GM21723 (cell line): Measurements from ENCODE around the gene DCDC2.
"Not testable (repeated sequence)": the region's sequence is repeated elsewhere in the genome, so short reads cannot be mapped to it uniquely, and the experiment has no call there.

Experiments
- ATAC-seq: cut with Tn5 transposase; IDR thresholded peaks from one replicate; pipeline ENCODE4 v1.9.1; 2021; ENCODE audit warnings: mild to moderate bottlenecking, moderate library complexity; ENCODE audit not compliant: unreplicated experiment

The DCDC2 gene

DNA sequence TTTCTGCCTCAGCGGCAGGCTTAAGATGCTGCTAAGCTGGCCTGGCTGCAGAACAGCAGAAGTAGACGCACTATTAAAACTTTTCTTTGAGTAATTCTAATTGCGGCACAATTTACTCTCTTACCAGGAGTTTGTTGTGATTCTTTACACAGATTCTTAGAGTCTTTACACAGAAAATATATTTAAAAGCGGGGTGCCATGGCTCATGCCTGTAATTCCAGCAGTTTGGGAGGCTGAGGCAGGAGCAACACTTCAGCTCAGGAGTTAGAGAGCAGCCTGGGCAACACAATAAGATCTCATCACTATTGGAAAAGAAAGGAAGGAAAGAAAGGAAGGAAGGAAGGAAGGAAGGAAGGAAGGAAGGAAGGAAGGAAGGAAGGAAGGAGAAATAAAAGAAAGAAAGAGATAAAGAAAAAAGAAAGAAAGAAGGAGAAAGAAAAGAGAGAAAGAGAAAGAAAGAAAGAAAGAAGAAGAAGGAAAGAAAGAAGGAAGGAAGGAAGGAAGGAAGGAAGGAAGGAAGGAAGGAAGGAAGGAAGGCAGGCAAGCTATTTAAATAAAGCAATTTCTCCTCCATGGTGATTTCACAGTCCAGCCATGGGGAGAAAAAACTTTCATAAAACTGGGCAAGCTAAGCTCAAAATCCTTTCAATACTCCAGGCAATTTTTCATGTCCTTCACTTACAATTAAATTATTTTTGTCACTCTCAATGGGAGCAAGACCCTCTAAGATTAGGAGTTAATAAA, 23.8 kb upstream of the DCDC2 start:
- no peak for ATAC-seq

DNA sequence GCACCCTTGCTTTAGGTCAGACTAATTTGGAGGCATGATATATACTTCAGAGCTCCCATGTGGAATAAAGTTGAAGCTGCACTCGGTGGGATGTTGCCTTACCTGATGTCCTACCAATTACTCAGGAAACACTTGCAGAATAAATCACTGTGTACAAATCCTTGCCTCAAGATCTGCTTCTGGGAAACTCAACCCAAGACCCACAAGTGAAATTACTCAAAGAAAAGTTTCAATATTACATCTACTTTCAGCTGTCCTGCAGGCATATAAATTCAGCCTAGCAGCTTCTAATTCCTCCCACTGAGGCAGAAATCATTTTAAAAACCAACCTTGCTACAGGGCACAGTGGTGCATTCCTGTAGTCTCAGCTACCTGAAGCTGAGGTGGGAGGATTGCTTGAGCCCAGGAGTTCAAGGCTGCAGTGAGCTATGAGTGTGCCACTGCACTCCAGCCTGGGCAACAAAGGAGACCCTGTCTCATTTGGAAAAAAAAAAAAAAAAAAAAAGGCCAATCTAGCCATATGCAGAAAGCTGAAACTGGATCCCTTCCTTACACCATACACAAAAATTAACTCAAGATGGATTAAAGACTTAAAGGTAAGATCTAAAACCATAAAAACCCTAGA, 20.7 kb upstream of the DCDC2 start:
- no peak for ATAC-seq

GRCh38 chr6:24376871-24377270, 19.0 kb upstream of the DCDC2 start:
- no peak for ATAC-seq

DNA sequence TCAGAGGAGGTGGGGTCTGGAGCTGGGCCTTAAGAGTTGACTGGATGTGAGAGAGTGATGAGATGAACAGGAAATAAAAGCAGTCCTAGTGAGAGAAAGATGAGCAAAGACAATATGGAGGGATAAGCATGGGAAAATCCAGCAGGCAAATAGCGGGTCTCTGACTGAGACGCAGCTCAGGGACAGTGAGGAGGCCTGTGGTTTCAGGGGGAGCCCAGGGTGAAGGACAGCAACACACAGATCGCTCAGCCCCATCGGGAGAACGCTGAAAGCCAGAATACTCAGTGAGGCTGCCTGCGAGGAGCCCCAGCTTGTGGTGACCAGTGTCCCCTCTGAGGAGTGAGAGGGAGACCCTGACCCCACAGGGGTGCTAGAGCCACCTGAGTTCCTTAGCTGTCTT, 16.8 kb upstream of the DCDC2 start:
- ATAC-seq = no peak

DNA sequence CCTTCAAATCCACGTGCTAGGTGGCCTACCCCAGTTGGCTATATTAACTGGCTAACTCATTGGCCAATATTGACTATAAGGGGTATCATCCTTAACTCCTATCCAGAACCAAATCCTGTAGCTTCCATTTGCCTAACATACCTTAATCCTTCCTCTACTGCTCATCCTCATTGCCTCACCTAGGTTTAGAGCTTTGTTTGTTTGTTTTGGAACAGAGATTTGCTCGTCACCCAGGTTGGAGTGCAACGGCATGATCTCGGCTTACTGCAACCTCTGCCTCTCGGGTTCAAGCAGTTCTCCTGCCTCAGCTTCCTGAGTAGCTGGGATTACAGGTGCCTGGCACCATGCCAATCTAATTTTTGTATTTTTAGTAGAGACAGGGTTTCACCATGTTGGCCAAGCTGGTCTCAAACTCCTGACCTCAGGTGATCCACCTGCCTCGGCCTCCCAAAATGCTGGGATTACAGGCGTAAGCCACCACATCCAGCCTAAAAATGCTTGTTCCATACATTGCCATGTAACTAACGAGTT, 7.3 kb upstream of the DCDC2 start:
- ATAC-seq = not testable (repeated sequence)

DNA sequence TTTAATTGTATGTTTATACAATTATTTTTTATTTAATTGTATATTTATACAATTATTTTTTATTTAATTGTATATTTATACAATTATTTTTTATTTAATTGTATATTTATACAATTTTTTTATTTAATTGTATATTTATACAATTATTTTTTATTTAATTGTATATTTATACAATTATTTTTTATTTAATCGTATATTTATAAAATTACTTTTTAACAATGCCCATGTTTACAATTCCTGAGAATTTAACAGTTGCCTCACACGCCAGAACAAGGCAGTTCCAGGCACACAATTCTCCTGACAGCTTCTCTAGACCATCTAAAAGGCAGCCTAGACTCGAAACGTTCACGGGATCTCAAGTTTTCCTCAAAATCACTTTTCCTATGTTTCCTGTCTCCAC, 4.5 kb upstream of the DCDC2 start:
- not testable (repeated sequence) for ATAC-seq

DNA sequence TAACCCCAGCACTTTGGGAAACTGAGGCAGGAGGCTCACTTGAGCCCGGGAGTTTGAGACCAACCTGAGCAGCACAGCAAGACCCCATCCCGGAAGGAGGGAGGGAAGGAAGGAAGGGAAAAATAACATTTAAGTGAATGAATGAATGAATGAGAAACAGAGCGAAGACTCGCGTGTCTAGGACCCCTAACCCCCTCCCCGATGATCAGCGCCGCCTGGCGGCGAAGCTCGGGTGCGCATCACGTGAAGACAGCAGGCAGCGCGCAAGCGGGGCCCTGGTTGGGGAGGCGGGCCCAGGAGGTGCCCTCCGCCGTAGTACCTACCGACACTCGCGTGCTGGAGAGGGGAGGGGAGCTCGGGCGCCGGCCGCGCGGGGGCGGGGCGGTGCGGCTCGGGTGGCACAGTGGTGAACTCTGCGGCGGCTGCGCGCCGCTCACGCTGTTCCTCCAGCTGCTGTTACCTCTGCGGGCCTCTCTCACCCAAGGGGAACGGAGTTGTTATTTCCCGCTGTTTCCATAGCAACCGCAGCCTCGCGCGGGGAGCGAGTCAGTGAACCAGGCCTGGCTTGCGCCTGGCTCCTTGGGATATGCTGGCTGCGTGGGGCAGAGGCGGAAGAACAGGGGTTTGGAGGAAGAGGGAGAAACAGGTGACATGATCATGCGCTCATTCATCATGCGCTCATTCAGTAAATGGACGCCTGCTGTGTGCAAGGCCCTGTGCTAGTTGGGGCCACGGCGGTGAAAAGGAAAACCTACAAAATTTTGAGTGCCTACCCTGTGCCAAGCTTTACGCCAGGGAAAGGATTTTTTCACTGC, 2.0 kb upstream of the DCDC2 start:
- ATAC-seq = peak; percentile 76

- ATAC-seq = no peak
These were observed 461 bp upstream of the DCDC2 start for GRCh38 chr6:24358219-24358821.

- ATAC-seq = no peak
These were observed 1.4 kb downstream of the DCDC2 start for GRCh38 chr6:24356310-24356973.

- ATAC-seq = no peak
These were observed 2.5 kb downstream of the DCDC2 start for GRCh38 chr6:24355393-24355792.

- ATAC-seq = no peak
These were observed 4.0 kb downstream of the DCDC2 start for GRCh38 chr6:24353861-24354260.

GRCh38 chr6:24352434-24352833, 5.4 kb downstream of the DCDC2 start:
- ATAC-seq = no peak

- ATAC-seq = no peak
These were observed 12.9 kb downstream of the DCDC2 start for GRCh38 chr6:24344976-24345375.

DNA sequence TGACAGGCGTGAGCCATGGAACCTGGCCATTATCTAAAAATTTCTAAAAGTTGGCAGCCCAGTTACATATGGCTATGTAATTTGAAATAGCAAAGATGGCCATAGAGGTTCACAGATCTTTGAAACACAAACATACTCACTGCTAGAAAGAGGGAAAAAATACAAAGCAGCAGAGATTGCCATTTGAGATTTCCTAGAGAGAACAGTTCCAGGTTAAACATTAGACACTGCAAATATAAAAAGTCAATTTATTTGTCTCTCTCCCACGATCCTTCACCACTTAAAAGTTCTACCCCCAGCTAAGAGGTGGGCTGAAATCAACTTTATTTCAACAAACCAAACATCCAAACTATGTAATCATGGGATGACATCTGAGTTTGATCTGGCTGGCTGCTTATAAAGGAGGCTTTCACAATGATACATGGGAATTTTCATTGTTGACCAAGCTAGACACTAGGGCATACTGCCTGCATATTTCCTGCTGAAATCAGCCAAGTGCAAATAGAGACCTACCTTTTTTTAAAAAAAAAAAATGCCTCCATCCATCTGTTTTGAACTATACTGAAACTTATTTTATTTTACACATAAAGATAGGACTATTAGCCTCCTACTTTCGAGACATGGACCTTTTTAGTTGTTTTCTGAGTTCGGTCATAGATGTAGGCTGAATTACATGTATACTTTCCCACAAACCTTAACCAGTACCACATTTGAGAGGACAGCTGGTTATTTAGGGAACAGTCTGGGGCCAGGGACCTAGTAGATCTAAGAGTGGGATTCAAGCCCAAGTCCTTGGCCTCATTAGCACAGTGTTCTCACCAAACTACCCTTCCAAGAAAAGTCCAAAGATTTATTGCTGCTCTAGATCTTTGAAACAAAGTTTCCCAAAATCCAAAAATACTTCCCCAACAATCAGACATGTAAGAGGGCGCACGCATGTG, 16.6 kb downstream of the DCDC2 start:
- no peak for ATAC-seq

DNA sequence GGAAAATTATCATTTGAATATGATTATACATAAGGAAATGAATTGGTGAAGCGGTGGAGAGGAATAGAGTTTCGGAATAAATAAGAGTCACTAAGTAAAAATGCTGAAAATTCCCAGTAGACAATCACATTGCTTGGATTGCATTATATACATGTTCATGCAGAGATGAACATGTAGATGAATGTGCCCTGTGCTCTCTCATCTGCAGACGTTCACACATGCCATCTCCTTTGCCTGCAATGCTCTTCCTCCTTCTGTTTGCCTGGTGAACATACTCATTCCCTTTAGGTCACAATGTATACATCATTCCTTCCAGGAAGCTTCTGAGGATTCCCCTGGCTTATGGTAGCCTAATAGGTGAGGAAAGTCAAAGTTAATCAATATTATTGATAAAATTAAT, 17.9 kb downstream of the DCDC2 start:
- ATAC-seq = no peak

GRCh38 chr6:24334285-24334684, 23.6 kb downstream of the DCDC2 start:
- ATAC-seq = no peak

GRCh38 chr6:24332317-24332716, 25.5 kb downstream of the DCDC2 start:
- no peak for ATAC-seq

GRCh38 chr6:24330137-24330732, 27.6 kb downstream of the DCDC2 start:
- ATAC-seq = no peak

DNA sequence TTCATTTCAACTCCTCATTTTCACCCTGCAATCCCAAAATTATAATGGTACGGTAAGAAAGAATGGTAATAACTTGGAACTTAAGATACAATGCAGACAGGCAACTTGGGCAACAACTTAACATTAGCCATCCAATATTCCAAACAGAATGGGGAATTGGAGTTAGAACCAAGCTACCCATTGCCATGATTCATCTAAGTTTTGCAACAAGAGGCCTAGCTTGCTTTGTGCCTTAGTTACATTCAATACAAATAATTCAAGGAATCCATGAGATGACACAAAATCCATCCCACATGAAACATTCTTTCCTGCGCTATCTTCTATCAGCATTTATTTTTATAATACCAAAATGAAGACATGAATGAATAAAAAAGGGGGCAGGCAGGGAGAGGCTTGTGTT, 28.4 kb downstream of the DCDC2 start:
- ATAC-seq = no peak
